Measurements from ENCODE around the gene C1orf50.

GRCh38 chr1:42743317-42744147 lies 23.5 kb upstream of the C1orf50 start:
- TF ChIP-seq SNAI2 (CRISPR knock-in tag; IDR thresholded peaks at IDR 0.05) (no peak), OSR1 (CRISPR knock-in tag; IDR thresholded peaks at IDR 0.05) (no peak), RARB (CRISPR knock-in tag; IDR thresholded peaks at IDR 0.05) (no peak), CREB5 (CRISPR knock-in tag; IDR thresholded peaks at IDR 0.05; ENCODE audit: low read depth) (no peak), ZFP3 (CRISPR knock-in tag; IDR thresholded peaks at IDR 0.05) (no peak), GLIS3 (CRISPR knock-in tag; IDR thresholded peaks at IDR 0.05) (no peak), PATZ1 (CRISPR knock-in tag; IDR thresholded peaks at IDR 0.05; ENCODE audit: borderline replicate concordance) (no peak), ZFP30 (CRISPR knock-in tag; IDR thresholded peaks at IDR 0.05) (no peak), BACH2 (CRISPR knock-in tag; IDR thresholded peaks at IDR 0.05; ENCODE audit: borderline replicate concordance) (no peak), TOX (CRISPR knock-in tag; IDR thresholded peaks at IDR 0.05; ENCODE audit: borderline replicate concordance) (no peak), ARNTL (CRISPR knock-in tag; IDR thresholded peaks at IDR 0.05; ENCODE audit: borderline replicate concordance, low read depth) (no peak)
- TF ChIP-seq, protein P1, sequence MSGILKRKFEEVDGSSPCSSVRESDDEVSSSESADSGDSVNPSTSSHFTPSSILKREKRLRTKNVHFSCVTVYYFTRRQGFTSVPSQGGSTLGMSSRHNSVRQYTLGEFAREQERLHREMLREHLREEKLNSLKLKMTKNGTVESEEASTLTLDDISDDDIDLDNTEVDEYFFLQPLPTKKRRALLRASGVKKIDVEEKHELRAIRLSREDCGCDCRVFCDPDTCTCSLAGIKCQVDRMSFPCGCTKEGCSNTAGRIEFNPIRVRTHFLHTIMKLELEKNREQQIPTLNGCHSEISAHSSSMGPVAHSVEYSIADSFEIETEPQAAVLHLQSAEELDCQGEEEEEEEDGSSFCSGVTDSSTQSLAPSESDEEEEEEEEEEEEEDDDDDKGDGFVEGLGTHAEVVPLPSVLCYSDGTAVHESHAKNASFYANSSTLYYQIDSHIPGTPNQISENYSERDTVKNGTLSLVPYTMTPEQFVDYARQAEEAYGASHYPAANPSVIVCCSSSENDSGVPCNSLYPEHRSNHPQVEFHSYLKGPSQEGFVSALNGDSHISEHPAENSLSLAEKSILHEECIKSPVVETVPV (CRISPR knock-in tag; IDR thresholded peaks at IDR 0.05), result no peak
- TF ChIP-seq, protein P2, sequence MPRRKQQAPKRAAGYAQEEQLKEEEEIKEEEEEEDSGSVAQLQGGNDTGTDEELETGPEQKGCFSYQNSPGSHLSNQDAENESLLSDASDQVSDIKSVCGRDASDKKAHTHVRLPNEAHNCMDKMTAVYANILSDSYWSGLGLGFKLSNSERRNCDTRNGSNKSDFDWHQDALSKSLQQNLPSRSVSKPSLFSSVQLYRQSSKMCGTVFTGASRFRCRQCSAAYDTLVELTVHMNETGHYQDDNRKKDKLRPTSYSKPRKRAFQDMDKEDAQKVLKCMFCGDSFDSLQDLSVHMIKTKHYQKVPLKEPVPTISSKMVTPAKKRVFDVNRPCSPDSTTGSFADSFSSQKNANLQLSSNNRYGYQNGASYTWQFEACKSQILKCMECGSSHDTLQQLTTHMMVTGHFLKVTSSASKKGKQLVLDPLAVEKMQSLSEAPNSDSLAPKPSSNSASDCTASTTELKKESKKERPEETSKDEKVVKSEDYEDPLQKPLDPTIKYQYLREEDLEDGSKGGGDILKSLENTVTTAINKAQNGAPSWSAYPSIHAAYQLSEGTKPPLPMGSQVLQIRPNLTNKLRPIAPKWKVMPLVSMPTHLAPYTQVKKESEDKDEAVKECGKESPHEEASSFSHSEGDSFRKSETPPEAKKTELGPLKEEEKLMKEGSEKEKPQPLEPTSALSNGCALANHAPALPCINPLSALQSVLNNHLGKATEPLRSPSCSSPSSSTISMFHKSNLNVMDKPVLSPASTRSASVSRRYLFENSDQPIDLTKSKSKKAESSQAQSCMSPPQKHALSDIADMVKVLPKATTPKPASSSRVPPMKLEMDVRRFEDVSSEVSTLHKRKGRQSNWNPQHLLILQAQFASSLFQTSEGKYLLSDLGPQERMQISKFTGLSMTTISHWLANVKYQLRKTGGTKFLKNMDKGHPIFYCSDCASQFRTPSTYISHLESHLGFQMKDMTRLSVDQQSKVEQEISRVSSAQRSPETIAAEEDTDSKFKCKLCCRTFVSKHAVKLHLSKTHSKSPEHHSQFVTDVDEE (CRISPR knock-in tag; IDR thresholded peaks at IDR 0.05), result no peak
